ENCODE data around the gene DEDD. TPM values are rescaled to one million over a fixed set of nuclear protein-coding genes. Genes with fewer than 3 reads are reported as not detected.

Gene DEDD
- total RNA-seq, 1 experiment from 2014 or later, result 44.7 TPM

DNA sequence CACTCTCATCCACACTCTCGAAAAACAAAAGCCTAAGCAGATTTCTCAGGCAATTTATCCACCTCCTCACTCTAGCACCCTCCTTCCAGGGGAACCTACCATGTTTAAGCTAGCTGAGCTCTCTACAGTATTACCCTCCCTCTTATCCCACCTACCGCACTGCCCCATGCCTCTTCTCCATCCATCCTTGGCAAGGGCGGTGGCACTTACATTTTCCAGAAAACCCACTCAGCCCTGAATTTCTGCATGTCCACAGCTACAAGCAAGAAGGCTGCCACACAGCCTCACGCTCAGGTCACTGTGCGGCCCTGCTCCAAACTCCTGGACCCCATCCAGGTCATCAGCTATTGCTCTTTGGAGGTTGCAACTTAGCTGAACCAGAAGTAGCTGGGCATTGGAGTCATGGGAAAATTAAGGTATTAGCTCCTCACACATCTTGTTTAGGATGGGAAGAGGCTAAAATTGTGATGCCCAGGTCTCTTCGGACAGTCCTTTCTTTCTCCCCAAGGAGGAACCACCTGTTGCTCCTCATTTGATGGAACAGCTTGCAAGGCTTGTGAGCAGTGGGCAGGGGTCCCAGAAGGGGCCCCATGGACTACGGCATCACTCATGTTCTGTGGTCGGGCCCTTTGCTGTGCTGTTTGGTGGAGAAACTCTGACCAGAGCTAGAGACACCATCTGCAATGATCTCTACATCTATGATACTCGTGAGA is 33.2 kb downstream of the DEDD start:
- H4K5ac ChIP-seq (ENCODE audit: insufficient read length, low read depth, low read length), result no peak overlapping the region
- no peak for DNase-seq
- no peak overlapping the region for H3K56ac ChIP-seq (ENCODE audit: insufficient read length, low read depth, low read length)
- H3K27ac ChIP-seq (ENCODE audit: insufficient read length, low read depth, low read length), result no peak overlapping the region
- peak overlapping the region; percentile 78 to 86 for H3K4me3 Mint-ChIP-seq
- no peak overlapping the region for H2BK120ac ChIP-seq (ENCODE audit: low read depth, low read length, poor library complexity, severe bottlenecking)
- TF ChIP-seq, protein P1, sequence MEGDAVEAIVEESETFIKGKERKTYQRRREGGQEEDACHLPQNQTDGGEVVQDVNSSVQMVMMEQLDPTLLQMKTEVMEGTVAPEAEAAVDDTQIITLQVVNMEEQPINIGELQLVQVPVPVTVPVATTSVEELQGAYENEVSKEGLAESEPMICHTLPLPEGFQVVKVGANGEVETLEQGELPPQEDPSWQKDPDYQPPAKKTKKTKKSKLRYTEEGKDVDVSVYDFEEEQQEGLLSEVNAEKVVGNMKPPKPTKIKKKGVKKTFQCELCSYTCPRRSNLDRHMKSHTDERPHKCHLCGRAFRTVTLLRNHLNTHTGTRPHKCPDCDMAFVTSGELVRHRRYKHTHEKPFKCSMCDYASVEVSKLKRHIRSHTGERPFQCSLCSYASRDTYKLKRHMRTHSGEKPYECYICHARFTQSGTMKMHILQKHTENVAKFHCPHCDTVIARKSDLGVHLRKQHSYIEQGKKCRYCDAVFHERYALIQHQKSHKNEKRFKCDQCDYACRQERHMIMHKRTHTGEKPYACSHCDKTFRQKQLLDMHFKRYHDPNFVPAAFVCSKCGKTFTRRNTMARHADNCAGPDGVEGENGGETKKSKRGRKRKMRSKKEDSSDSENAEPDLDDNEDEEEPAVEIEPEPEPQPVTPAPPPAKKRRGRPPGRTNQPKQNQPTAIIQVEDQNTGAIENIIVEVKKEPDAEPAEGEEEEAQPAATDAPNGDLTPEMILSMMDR (conservative IDR thresholded peaks at IDR 0.05), result no peak
- H3K4ac ChIP-seq (ENCODE audit: low read depth, low read length), result no peak overlapping the region
- H3K79me1 ChIP-seq (ENCODE audit: insufficient read depth, low read depth, low read length, poor library complexity, severe bottlenecking), result no peaks in the 10 kb centered on the region
- no peak overlapping the region for H3K14ac ChIP-seq (ENCODE audit: insufficient read depth, low read length)
- H3K27ac Mint-ChIP-seq, result no peak overlapping the region
- H4K91ac ChIP-seq (ENCODE audit: insufficient read length, low read depth, low read length), result no peak overlapping the region
- no peak overlapping the region for H3K23ac ChIP-seq (ENCODE audit: insufficient read length, low read depth, low read length)
- H3K18ac ChIP-seq (ENCODE audit: insufficient read length, low read depth, low read length), result no peak overlapping the region
- H3T11ph ChIP-seq (ENCODE audit: low read length), result no peak overlapping the region
- no peaks in the 10 kb centered on the region for H3K27me3 ChIP-seq (ENCODE audit: insufficient read depth, low read length)
- H4K20me1 ChIP-seq (ENCODE audit: control insufficient read depth, insufficient read depth, insufficient read length), result no peaks in the 10 kb centered on the region
- H3K9ac ChIP-seq (ENCODE audit: extremely low read depth, insufficient read length, low read length), result no peak overlapping the region
- no peak overlapping the region for H2BK12ac ChIP-seq (ENCODE audit: insufficient read length, low read depth, low read length)
- no peaks in the 10 kb centered on the region for H3K9me3 ChIP-seq (ENCODE audit: control insufficient read depth, low read depth, low read length)
- H3K79me2 ChIP-seq (ENCODE audit: insufficient read depth, low read length), result no peaks in the 10 kb centered on the region
- no peak overlapping the region for H2BK5ac ChIP-seq (ENCODE audit: insufficient read length, low read length)
- H3K4me1 Mint-ChIP-seq, result peaks cover 8 to 9% of the 10 kb centered on the region in 2 experiments
- no peak overlapping the region for H2BK20ac ChIP-seq (ENCODE audit: low read depth, low read length, poor library complexity, severe bottlenecking)
- H3K36me3 Mint-ChIP-seq (ENCODE audit: insufficient read depth in 1 of 3, low read depth in 3 of 3), result peaks cover 7 to 28% (median 23%) of the 10 kb centered on the region in 3 experiments
- H3K4me1 ChIP-seq (ENCODE audit: insufficient read depth, low read length), result no peaks in the 10 kb centered on the region
- no peaks in the 10 kb centered on the region; a peak in 1 of 5 replicates for H3K9me3 Mint-ChIP-seq
- H3K27me3 Mint-ChIP-seq (ENCODE audit: low read depth), result peaks cover 10% of the 10 kb centered on the region
- H3K23me2 ChIP-seq (ENCODE audit: insufficient read length, low read depth, low read length, poor library complexity, severe bottlenecking), result peaks cover 10% of the 10 kb centered on the region
- peak overlapping the region; percentile 87 for H3K4me2 ChIP-seq (ENCODE audit: insufficient read depth, insufficient read length, low read length)
- no peak overlapping the region for H2BK15ac ChIP-seq (ENCODE audit: low read depth, low read length)
- H2AFZ ChIP-seq (ENCODE audit: low read length), result no peak overlapping the region
- H4K8ac ChIP-seq (replicated peaks; ENCODE audit: insufficient read length, low read depth, low read length), result no peak overlapping the region
- no peak overlapping the region for H2AK5ac ChIP-seq (ENCODE audit: insufficient read length, low read length)
- WGBS (ENCODE audit: extremely low coverage, insufficient read length, low lambda C conversion rate), result no CpG with 5 or more reads among the region's 9 CpGs
